Head of caudate nucleus (tissue), 42 donors: ENCODE measurements around the gene CCT6A.
"Not testable (repeated sequence)": the region's sequence is repeated elsewhere in the genome, so short reads cannot be mapped to it uniquely, and the experiment has no call there.

Experiments used
- DNase-seq, 42 donors: peaks; one replicate each; pipeline versions ENCODE4 v3.0.0 to v3.0.0-alpha.2; 2020 to 2021; ENCODE audit warnings: mixed read lengths in 7 of 42
- intact Hi-C: fragments of 100-400 bp; cut with DNase I; formaldehyde crosslinking; loops from one replicate; pipeline ENCODE4 v1.15.0; 2022

The CCT6A gene, protein sequence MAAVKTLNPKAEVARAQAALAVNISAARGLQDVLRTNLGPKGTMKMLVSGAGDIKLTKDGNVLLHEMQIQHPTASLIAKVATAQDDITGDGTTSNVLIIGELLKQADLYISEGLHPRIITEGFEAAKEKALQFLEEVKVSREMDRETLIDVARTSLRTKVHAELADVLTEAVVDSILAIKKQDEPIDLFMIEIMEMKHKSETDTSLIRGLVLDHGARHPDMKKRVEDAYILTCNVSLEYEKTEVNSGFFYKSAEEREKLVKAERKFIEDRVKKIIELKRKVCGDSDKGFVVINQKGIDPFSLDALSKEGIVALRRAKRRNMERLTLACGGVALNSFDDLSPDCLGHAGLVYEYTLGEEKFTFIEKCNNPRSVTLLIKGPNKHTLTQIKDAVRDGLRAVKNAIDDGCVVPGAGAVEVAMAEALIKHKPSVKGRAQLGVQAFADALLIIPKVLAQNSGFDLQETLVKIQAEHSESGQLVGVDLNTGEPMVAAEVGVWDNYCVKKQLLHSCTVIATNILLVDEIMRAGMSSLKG

DNA sequence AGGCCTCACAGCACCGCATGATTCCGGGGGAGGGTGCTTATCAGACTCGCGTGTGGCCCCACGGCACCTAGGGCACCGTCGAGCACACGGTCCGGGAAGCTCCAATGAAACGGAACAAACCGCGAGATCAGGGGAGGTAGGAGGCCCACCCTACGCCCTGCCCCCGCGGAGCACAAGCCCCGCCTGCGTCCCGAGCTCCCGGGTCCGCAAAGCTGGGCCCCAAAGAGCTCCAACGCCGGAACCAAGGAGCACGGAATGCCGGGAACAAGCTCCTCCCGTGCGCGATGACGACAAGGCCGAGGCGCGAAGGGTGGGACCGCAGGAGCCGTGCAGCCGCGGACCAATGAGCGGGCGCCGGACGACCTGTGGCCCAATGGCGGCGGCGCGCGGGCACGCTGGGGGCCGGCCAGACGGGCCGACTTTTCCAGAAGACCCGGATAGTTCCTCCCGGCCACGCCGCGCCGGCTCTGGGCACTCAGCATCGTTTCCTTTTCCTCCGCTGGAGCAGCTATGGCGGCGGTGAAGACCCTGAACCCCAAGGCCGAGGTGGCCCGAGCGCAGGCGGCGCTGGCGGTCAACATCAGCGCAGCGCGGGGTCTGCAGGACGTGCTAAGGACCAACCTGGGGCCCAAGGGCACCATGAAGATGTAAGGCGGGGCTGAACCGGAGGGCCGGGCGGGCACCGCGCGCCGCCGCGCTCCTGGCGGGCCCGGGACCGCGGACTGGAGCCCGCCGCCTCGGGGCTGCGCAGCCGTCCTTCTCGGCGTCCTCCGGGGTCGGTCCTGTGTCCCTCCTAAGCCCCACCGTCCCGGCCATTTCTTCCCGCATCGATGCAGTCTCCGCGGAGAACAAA lies at the start of gene CCT6A, which contains the start of gene PSPH:
Gene CCT6A, plus strand, starts transcription at position 427 of the 853 bp plus-strand sequence. Its CDS starts 84 bp downstream, at position 511.
Gene PSPH, minus strand, starts transcription at position 106 of the 853 bp plus-strand sequence. CDS start 30,232 bp downstream, outside the sequence.
- peak; percentile 95 to 99 (median 99) for DNase-seq
- intact Hi-C loops = loop anchor here (2.0 kb wide), 2 partner anchors 13 to 87 kb away; partner anchors contain the start of genes NIPSNAP2 and SUMF2

DNA sequence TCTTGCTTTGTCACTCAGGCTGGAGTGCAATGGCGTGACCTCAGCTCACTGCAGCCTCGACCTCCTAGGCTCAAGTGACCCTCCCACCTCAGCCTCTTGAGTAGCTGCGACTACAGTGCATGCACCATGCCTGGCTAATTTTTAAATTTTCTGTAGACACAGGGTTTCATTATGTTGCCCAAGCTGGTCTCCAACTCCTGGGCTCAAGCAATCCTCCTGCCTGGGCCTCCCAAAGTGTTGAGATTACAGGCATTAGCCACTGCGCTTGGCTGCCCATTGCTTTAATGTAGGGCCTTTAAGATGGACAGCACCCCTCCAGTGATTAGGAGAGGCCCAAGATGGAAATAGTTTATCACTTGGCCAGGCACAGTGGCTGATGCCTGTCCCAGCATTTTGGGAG lies 47.8 kb upstream of the CCT6A start:
- DNase-seq = no peak
- intact Hi-C loops = no loop called here

DNA sequence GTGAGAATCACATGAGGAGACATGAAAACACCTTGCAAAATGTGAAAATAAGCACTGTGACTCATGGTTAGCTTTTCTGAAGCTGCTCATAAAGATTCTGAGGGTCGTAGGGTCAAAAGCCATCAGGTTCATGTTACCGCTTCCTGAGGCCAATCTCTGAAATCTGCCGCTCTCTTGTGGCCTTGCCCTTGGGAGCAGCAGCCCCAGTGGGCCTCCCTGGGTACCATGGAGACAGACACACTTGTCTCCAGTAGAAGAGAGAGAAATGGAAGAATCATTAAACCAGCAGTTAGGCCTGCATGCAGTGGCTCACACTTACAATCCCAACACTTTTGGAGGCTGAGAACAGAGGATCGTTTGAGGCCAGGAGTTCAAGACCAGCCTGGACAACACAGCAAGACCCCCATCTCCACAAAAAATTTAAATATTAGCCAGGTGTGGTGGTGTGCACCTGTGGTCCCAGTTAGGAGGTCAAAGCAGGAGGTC lies 44.4 kb upstream of the CCT6A start:
- intact Hi-C loops = loop anchor here (5.0 kb wide), 2 partner anchors 45 to 70 kb away; partner anchors contain the start of gene NIPSNAP2
- DNase-seq = no peak

DNA sequence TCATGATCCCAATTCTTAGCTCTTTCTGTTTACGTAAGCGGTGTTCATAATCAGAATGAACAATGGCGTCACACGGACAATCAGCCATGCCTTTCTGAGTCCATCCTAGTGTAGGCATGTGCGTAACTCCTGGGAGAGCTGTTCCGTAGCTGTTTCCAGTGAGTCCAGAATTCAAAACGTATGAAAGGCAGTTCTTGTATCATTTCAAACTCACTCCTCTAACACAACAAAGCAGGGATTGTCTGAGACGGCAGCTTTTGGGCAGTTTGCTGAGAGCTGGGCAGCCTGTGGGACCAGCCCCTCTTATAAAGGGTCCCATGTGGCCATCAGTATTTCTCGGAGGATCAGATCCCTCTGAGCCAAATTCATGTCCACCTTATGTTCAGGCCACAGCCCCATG lies 43.7 kb upstream of the CCT6A start:
- DNase-seq = peak in 34 of 42 donors; percentile 9 to 75 (median 38)
- intact Hi-C loops = loop anchor here (5.0 kb wide), 2 partner anchors 46 to 69 kb away; partner anchors contain the start of gene NIPSNAP2

DNA sequence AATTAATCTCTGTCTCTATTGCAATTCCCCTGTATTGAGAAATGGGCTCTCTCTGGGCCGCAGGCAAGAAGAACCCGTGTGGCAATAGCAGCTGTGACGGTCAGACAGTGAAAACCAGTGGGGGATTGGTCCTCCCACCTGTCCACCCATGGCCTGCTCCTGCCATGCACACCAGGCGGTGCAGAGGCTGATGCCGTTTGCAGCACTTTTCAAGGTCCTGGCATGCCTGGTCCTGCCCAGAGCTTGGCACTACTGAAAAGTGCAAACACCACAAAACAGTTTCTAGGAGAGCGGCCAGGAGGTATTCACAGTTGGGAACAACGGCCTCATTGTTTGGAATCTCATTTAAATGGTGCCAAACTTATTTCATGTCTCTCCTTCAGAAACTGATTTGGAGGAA lies 41.9 kb upstream of the CCT6A start:
- intact Hi-C loops = loop anchor here (5.0 kb wide), 2 partner anchors 47 to 68 kb away; partner anchors contain the start of gene NIPSNAP2
- DNase-seq = peak; percentile 15 to 85 (median 61)

DNA sequence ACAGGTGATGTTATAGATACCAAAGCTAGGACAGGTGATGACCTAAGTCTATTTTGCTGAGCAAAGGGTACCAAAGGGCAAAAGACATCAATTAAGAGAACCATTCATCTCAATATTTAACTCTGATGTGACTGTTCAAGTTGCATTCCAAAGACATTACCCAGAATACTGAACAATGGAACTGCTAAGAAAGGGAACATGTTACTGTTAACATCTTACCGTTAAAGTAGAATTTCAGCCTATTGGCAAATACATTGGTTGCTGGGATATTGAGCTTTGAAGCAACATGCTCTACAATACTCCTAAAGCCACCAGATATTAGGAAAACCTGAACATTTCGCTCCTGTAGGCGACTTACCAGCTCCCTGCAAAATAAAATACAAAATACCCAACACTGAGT lies 34.5 kb upstream of the CCT6A start:
- intact Hi-C loops, DNase-seq: not testable (repeated sequence)

DNA sequence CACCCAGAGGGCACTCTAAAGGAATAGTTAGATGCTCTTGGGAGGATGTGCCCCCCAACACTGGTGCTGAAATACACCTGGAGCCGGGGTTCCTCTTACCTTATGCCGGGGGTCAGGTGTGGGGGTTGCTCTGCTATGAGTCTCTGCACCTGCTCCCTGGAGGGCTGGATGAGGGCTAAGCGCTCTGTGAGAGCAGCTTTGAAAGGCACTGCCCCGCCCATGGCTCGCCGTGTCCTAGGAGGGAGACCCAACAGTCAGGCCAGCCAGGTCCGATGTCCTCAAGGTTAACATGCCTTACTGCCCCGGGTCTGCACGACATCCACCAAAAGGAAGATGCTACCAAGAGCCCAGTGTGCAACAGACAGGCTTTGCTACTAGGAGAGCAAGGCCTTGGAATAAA lies 32.1 kb upstream of the CCT6A start:
- intact Hi-C loops = no loop called here
- DNase-seq = no peak

DNA sequence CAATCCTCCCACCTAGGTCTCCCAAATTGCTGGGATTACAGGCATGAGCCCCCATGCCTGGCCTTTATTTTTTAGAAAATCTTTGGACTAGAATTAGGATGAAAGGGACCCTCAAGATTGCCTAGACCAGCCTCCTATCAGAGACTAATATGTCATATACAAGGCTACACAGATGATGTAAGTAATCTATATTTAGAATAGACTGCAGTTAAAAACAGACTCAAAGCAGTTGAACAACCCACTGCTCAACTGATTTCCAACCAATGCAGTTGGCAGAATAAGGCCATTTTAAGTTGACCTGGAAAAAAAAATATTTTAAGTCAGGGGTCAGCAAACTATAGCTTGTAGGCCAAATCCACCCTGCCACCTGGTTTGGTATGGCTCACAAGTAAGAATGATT lies 28.1 kb upstream of the CCT6A start:
- DNase-seq = no peak
- intact Hi-C loops = no loop called here

DNA sequence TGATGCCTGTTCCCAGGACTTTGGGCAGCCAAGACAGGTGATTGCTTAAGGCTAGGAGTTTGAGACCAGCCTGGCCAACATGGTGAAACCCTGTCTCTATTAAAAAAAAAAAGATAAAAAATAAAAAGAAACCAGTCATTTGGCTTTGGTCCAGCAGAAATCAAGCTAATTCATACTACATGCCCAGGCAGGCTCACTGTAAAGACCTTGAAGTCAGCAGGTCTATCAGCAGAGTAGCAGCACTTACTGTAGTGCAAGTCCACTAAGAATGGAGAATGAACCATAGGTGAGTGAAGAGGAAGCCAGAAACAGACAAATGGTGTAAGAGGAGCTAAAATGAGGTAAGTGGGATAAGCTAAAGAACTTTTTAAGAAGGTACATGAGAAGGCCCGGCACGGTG lies 25.0 kb upstream of the CCT6A start:
- no peak for DNase-seq
- intact Hi-C loops = no loop called here

DNA sequence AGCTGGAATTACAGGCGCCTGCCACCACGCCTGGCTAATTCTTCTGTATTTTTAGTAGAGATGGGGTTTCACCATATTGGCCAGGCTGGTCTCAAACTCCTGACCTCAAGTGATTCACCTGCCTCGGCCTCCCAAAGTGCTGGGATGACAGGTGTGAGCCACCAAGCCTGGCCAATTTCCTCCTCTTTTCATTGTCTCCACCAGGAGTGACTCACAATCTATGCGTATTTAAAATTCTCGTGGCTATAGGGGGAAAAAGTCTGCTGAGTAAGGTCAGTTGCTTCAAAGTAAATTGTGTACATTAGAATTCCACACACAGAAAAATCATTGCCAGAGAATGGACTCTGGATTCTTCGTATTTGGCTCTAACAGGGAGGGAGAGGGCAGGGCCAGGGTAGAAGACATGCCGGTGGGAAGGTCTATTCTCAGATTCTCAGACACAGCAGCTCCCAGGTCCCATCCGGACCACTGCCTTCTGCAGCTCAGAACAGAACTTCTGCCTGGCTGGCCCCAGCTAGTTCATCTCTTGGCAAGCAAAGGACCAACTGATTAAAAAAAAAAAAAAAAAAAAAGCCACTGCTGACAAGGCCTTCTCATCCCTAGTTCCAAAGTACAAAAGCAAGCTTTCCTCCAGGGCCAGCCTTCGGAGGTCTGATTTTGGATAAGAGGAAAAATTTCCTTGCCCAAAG lies 22.5 kb upstream of the CCT6A start:
- no peak for DNase-seq
- intact Hi-C loops = no loop called here

DNA sequence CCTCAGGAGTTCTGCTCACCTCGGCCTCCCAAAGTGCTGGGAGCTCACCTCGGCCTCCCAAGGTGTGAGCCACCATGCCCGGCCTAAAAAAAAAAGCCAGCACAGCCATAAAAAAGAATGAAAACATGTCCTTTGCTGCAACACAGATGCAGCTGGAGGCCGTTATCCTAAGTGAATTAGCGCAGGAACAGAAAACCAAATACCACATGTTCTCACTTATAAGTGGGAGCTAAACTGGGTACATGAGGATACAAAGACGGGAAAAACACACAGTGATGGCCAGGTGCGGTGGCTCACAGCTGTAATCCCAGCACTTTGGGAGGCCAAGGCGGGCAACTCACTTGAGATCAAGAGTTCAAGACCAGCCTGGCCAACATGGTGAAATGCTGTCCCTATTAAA lies 21.2 kb upstream of the CCT6A start:
- DNase-seq = no peak
- intact Hi-C loops = no loop called here

DNA sequence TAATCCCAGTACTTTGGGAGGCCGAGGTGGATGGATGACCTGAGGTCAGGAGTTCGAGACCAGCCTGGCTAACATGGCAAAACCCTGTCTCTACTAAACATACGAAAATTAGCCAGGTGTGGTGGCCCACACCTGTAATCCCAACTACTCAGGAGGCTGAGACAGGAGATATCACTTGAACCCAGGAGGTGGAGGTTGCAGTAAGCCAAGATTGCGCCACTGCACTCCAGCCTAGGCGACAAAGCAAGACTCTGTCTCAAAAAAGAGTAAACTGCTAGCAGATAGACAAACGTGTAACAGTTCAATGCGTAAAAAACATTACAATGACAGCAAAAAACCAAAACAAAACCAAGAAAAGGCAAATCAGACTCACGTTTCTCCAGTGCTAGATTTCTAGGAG lies 20.0 kb upstream of the CCT6A start:
- DNase-seq, intact Hi-C loops: not testable (repeated sequence)

DNA sequence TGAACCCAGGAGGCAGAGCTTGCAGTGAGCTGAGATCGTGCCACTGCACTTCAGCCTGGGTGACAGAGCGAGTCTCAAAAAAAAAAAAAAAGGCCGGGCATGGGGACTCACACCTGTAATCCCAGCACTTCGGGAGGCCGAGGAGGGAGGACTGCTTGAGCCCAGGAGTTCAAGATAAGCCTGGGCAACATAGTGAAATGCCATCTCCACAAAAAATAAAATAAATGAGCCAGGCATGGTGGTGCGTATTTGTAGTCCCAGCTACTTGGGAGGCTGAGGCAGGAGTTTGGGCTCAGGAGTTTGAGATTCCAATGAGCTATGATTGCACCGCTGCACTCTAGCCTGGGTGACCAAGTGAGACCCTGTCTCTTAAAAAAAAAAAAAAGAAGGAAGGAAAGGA lies 19.0 kb upstream of the CCT6A start:
- DNase-seq, intact Hi-C loops: not testable (repeated sequence)

DNA sequence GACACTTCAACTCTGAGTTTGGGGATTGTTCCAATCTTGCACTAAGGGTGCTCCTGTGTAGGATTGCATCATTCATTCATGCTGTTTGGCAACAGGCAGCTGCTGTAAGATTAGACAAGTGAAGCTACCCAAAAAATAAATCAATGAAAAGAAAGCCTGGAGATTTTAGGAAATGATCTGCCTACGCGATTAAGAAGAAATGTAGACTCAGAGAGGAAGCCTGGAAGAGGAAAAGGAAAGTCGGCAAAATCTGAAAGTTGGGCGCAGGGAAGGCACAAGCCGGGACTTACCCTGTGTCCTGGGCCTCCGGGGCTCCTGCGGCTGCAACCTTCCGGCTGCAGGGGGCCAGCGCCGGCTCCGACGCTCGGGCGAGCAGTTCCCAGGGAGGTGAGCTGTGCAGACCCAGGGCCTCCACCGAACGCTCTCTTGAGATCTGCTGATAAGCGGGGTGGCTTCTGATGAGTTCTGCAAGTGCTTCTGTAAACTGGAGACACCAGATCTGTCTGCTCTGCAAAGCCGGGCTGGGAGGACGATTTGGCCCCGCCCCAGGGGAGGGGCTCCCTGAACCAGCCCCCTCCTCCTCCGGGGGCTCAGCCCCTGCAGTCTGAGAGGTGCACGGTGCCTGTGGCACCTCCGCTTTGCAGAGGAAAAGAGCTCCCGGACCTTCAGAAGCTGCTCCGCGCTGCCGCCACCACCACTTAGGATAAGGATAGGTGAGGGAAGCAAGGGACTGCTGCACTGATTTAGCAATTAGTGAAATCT lies 17.7 kb upstream of the CCT6A start:
- DNase-seq = peak; percentile 12 to 86 (median 71)
- intact Hi-C loops = no loop called here

DNA sequence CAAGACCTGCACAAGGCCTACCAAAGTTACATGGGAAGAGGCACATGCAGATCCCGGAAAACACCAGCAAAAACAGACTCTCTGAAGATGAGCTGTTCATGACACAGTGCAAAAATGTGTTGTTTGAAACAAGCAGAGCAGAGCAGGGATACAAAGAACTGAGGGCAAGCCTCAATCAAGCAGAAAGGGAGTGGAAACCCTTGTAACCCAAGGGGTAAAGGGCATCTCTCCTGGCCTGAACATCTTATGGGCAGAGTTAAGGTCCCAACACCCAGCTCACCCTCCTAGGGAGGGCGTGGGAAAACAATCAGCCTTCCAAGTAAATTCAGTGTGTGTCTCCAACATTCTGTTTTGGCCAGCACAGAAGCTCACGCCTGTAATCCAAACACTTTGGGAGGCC lies 10.8 kb upstream of the CCT6A start:
- DNase-seq = no peak
- intact Hi-C loops = no loop called here

DNA sequence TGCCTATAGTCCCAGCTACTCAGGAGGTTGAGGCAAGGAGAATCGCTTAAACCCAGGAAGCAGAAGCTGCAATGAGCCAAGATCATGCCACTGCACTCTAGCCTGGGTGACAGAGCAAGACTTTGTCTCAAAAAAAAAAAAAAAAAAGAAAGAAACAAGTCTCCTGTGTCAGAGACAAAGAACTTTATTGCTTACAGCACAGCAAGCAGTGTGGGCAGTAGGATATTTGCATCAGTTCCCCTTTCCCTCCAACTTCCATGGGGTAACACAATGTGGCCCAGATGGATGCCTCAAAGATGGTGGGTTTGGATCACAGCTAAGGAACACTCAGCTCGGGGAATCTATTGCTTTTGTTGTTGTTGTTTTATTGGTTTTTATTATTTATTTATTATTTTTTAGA lies 5.8 kb upstream of the CCT6A start:
- DNase-seq, intact Hi-C loops: not testable (repeated sequence)

DNA sequence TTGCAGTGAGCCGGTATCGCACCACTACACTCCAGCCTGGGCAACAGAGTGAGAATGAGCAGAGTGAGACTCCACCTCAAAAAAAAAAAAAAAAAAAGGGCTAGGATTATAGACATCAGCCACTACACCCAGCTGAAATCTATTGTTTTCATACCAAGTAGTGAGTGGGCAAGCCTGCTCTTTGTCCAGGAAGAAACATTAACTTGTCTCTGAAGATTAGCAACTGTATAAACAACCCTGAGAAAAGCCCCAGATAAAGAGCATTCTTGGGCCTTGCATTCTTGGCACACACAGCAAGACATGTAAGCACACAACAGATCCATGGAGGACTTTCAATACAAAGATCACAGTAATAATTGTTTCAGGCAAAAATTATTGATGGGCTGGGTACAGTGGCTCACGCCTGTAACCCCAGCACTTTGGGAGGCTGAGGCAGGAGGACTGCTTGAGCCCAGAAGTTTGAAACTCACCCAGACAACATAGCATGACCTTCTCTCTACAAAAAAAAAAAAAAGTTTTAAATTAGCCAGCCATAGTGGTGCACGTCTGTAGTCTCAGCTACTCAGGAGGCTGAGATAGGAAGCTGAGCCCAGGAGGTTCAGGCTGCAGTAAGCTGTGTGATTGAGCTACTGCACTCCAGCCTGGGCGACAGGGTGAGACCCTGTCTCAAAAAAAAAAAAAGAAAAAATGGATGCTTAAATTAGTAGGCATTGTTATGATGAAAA lies 4.7 kb upstream of the CCT6A start:
- DNase-seq = no peak
- intact Hi-C loops = no loop called here
